HG02938 (cell line): ENCODE measurements around the gene KRTAP10-8.
"Not testable (repeated sequence)": the region's sequence is repeated elsewhere in the genome, so short reads cannot be mapped to it uniquely, and the experiment has no call there.

Experiments used
- ATAC-seq: cut with Tn5 transposase; IDR thresholded peaks from one replicate; pipeline ENCODE4 v1.9.1; 2021; ENCODE audit warnings: mild to moderate bottlenecking, moderate library complexity; ENCODE audit not compliant: unreplicated experiment

The KRTAP10-8 gene

GRCh38 chr21:44579056-44579832 is 32.6 kb upstream of the KRTAP10-8 start:
- ATAC-seq = no peak

GRCh38 chr21:44579833-44580144 is 32.1 kb upstream of the KRTAP10-8 start:
- ATAC-seq = no peak

- not testable (repeated sequence) for ATAC-seq
Measured at GRCh38 chr21:44580231-44580821, 31.6 kb upstream of the KRTAP10-8 start, which contains the start of gene KRTAP10-5. KRTAP10-5 (minus strand) TSS chr21:44580604; CDS start chr21:44580578, 26 bp downstream.

GRCh38 chr21:44581158-44581557 is 30.7 kb upstream of the KRTAP10-8 start:
- ATAC-seq = no peak

GRCh38 chr21:44582055-44582454 is 29.8 kb upstream of the KRTAP10-8 start:
- no peak for ATAC-seq

GRCh38 chr21:44583089-44583799 is 28.6 kb upstream of the KRTAP10-8 start:
- ATAC-seq = no peak

- no peak for ATAC-seq
Measured at GRCh38 chr21:44583800-44584147, 28.1 kb upstream of the KRTAP10-8 start.

- no peak for ATAC-seq
Measured at GRCh38 chr21:44585892-44586291, 26.0 kb upstream of the KRTAP10-8 start.

- ATAC-seq = no peak
Measured at GRCh38 chr21:44589094-44589493, 22.8 kb upstream of the KRTAP10-8 start.

- no peak for ATAC-seq
Measured at GRCh38 chr21:44589586-44590305, 22.1 kb upstream of the KRTAP10-8 start.

- no peak for ATAC-seq
Measured at GRCh38 chr21:44590311-44590721, 21.6 kb upstream of the KRTAP10-8 start.

- not testable (repeated sequence) for ATAC-seq
Measured at GRCh38 chr21:44590897-44591800, 20.7 kb upstream of the KRTAP10-8 start.

- not testable (repeated sequence) for ATAC-seq
Measured at GRCh38 chr21:44591801-44592130, 20.1 kb upstream of the KRTAP10-8 start.

- ATAC-seq = no peak
Measured at GRCh38 chr21:44592446-44593311, 19.2 kb upstream of the KRTAP10-8 start, which contains the start of gene KRTAP10-6. KRTAP10-6 (minus strand) TSS chr21:44592505; CDS start chr21:44592484, 21 bp downstream.

GRCh38 chr21:44593598-44594405 is 18.1 kb upstream of the KRTAP10-8 start:
- no peak for ATAC-seq

- ATAC-seq = no peak
Measured at GRCh38 chr21:44594406-44594916, 17.4 kb upstream of the KRTAP10-8 start.

- no peak for ATAC-seq
Measured at GRCh38 chr21:44595524-44595923, 16.4 kb upstream of the KRTAP10-8 start.

- no peak for ATAC-seq
Measured at GRCh38 chr21:44596068-44596725, 15.7 kb upstream of the KRTAP10-8 start.
